ENCODE data around the gene FGB. TPM values are rescaled to one million over a fixed set of nuclear protein-coding genes. Genes with fewer than 3 reads are reported as not detected.

Gene FGB
- total and polyA plus RNA-seq, 2 of the 13 experiments (the other 11 are each of a cell fraction or from before 2014, with no cell fraction given), result 226 to 784 TPM

DNA sequence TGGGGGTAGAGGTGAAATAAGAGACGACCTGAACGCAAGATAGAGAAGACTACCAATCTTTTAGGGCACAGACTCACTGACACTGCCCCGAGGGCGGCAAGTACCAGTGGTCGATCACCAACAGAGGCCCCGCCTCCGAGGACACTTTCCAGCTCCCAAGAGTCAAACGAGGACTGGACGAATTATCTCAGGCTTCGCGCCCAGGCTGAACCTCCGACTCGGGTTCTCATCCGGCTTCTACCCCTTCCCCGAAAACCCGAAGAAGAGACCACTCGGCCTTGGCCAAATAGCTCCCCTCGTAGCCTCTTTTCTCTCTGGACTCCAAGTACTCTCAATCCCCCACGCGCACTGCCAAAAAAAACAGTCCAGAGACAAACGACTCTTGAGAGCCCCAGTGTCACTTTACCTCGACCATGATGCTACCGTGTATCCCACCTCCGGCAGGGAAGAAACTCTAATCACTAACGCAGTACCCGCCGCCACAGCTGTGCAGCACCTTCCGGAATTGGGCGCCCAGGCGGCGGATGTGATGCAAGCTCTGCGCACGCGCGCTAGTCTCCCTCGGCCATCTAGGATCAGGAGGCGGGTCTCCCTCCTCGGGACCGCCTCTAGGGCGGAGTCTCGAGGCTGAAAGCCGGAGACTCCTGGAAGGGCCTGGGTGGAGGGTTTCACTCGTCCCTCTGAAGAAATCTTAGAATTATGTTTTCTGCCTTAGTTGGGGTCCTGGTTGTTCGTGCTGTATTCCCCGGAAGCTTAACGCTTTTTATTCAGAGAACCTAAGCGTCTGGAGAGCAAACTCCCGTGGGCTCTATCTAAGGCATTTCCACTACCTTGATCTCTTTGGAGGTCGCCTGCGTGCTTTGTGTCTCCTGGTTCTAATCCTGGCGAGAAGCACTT, 12.7 kb upstream of the FGB start, which contains the start of gene PLRG1 (continued):
- TF ChIP-seq, protein P1, sequence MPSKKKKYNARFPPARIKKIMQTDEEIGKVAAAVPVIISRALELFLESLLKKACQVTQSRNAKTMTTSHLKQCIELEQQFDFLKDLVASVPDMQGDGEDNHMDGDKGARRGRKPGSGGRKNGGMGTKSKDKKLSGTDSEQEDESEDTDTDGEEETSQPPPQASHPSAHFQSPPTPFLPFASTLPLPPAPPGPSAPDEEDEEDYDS (CRISPR knock-in tag; IDR thresholded peaks at IDR 0.05), result peak; percentile 83

DNA sequence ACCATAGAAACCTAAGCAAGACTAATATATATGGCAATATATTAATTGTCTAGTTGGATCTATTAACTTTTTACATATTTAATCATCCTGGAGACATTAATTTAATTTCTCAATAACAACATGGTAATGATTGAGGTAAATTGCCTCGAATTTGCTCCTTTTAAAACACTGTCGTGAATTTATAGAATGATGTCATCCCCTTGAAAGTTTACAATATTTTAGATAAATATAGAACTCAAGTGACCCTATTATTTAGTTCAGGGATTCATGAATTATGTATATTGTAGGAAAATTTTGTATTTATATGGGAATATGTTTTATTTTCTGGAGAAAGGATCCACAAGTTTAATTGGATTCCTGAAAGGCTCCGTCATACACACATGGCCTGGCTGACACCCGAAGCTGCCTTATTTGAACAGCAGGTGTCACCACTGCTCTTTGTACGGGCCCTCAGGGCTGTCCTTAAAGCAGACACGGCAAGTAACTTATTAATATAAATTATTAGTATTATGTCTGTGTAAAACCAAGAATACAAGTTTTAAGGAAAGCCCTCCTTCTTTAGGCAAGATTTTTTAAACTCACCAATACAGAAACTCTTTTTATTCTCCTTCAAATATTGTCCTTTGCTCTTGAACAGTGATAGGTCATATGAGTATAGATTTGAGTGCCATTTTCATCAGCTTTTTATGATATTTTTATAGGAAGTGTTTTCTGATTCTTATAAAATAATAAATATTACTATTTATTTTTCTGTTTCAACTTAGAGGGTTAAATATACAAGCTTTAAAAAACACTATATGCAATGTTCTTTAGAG, 10.7 kb upstream of the FGB start:
- Histone ChIP-seq H3K4me2 (ENCODE audit: low read depth, low read length) (no peak overlapping the region; the same call in 1 of the 2 replicates), H3K9me3 (ENCODE audit: low read length) (no peaks in the 10 kb centered on the region), H3K27me3 (ENCODE audit: control insufficient read depth in 1 of 2, insufficient read depth in 2 of 2, low read length in 2 of 2) (no peaks in the 10 kb centered on the region; a peak in 1 of 5 replicates), H3K9ac (ENCODE audit: insufficient read depth, low read depth, low read length) (no peak overlapping the region), H4K20me1 (ENCODE audit: insufficient read depth, low read length) (no peaks in the 10 kb centered on the region), H3K27ac (ENCODE audit: extremely low read length, insufficient read depth, low read length) (no peak overlapping the region), H3K4me1 (ENCODE audit: insufficient read depth, low read length) (peaks cover 21% of the 10 kb centered on the region), H2AFZ (ENCODE audit: low read length) (no peak overlapping the region), H3K36me3 (replicated peaks in 1 of 2; ENCODE audit: control insufficient read depth in 1 of 2, insufficient read depth in 2 of 2, low read length in 2 of 2) (peaks cover under 1 to 8% of the 10 kb centered on the region in 2 experiments; a peak in 2 of 5 replicates), H3K4me3 (replicated peaks in 1 of 3; ENCODE audit: insufficient read depth in 1 of 3, low read depth in 2 of 3, low read length in 3 of 3) (no peak overlapping the region), H3K79me2 (ENCODE audit: insufficient read depth, low read length) (peaks cover 25% of the 10 kb centered on the region)
- in situ Hi-C loops (cut with HindIII; ENCODE audit: extremely low pct_ligation_motif_present, low pct_unique_long_range_greater_than_20kb) (loop anchor here (5.0 kb wide), 1 partner anchor 225 kb away; no protein-coding TSS in a partner anchor), intact Hi-C loops (cut with micrococcal nuclease; ENCODE audit: unreplicated experiment) (loop anchor here (1.0 to 10.0 kb wide), 3 partner anchors 70 to 803 kb away; no protein-coding TSS in a partner anchor)
- CTCF ChIA-PET (ENCODE audit: low intra/inter-chr PET ratio, low total read pairs), result interaction anchor here (1.1 to 6.5 kb wide), 2 partner anchors 69 to 73 kb away, joined by 3 to 154 read pairs; no protein-coding TSS in a partner anchor
- DNase-seq (ENCODE audit: low spot score) (peak; percentile 74), ATAC-seq (peak; percentile 61), FAIRE-seq (peak; percentile 61)
- no TSS peak for BruUV-seq (replicated peaks)
- POLR2A ChIA-PET, result interaction anchor here (0.9 kb wide), 1 partner anchor 10 kb away, joined by 3 read pairs; the partner anchor contains the start of gene FGB
- 14% methylated on average over 6 of the region's 6 CpGs for WGBS (ENCODE audit: low lambda C conversion rate)
- no peak for TF ChIP-seq FOXA1 (IDR thresholded peaks at IDR 0.05)
- no peak for TF ChIP-seq FOXA1 (CRISPR knock-in tag; IDR thresholded peaks at IDR 0.05)
- peak; percentile 50; the same call in 1 of the 2 replicates for TF ChIP-seq FOSL2 (CRISPR knock-in tag; IDR thresholded peaks at IDR 0.05)
- peak; percentile 35; the same call in 1 of the 2 replicates for TF ChIP-seq KAT8 (CRISPR knock-in tag; IDR thresholded peaks at IDR 0.05)
- TF ChIP-seq, protein P2, sequence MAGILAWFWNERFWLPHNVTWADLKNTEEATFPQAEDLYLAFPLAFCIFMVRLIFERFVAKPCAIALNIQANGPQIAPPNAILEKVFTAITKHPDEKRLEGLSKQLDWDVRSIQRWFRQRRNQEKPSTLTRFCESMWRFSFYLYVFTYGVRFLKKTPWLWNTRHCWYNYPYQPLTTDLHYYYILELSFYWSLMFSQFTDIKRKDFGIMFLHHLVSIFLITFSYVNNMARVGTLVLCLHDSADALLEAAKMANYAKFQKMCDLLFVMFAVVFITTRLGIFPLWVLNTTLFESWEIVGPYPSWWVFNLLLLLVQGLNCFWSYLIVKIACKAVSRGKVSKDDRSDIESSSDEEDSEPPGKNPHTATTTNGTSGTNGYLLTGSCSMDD (CRISPR knock-in tag; IDR thresholded peaks at IDR 0.05), result no peak
- TF ChIP-seq ATF7 (IDR thresholded peaks at IDR 0.05), result peak; percentile 71
- TF ChIP-seq ATF7 (CRISPR knock-in tag; IDR thresholded peaks at IDR 0.05), result no peak
- TF ChIP-seq, protein P3, sequence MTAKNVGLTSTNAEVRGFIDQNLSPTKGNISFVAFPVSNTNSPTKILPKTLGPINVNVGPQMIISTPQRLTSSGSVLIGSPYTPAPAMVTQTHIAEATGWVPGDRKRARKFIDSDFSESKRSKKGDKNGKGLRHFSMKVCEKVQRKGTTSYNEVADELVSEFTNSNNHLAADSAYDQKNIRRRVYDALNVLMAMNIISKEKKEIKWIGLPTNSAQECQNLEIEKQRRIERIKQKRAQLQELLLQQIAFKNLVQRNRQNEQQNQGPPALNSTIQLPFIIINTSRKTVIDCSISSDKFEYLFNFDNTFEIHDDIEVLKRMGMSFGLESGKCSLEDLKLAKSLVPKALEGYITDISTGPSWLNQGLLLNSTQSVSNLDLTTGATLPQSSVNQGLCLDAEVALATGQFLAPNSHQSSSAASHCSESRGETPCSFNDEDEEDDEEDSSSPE (CRISPR knock-in tag; IDR thresholded peaks at IDR 0.05), result no peak
- 0 out of 2 replicates have a peak, but pooled peaks have one; percentile 19 for TF ChIP-seq ELF3 (CRISPR knock-in tag; IDR thresholded peaks at IDR 0.05)
- no peak for TF ChIP-seq FLYWCH1 (CRISPR knock-in tag; IDR thresholded peaks at IDR 0.05)
- TF ChIP-seq, protein P4, sequence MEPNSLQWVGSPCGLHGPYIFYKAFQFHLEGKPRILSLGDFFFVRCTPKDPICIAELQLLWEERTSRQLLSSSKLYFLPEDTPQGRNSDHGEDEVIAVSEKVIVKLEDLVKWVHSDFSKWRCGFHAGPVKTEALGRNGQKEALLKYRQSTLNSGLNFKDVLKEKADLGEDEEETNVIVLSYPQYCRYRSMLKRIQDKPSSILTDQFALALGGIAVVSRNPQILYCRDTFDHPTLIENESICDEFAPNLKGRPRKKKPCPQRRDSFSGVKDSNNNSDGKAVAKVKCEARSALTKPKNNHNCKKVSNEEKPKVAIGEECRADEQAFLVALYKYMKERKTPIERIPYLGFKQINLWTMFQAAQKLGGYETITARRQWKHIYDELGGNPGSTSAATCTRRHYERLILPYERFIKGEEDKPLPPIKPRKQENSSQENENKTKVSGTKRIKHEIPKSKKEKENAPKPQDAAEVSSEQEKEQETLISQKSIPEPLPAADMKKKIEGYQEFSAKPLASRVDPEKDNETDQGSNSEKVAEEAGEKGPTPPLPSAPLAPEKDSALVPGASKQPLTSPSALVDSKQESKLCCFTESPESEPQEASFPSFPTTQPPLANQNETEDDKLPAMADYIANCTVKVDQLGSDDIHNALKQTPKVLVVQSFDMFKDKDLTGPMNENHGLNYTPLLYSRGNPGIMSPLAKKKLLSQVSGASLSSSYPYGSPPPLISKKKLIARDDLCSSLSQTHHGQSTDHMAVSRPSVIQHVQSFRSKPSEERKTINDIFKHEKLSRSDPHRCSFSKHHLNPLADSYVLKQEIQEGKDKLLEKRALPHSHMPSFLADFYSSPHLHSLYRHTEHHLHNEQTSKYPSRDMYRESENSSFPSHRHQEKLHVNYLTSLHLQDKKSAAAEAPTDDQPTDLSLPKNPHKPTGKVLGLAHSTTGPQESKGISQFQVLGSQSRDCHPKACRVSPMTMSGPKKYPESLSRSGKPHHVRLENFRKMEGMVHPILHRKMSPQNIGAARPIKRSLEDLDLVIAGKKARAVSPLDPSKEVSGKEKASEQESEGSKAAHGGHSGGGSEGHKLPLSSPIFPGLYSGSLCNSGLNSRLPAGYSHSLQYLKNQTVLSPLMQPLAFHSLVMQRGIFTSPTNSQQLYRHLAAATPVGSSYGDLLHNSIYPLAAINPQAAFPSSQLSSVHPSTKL (CRISPR knock-in tag; IDR thresholded peaks at IDR 0.05), result 0 out of 2 replicates have a peak, but pooled peaks have one; percentile 25
- 0 out of 2 replicates have a peak, but pooled peaks have one; percentile 10 for TF ChIP-seq RXRB (CRISPR knock-in tag; IDR thresholded peaks at IDR 0.05; ENCODE audit: borderline replicate concordance)
